Dermis blood vessel endothelial cell (primary cell): ENCODE results near the gene POPDC3. TPM values are rescaled to one million over a fixed set of nuclear protein-coding genes. Genes with fewer than 3 reads are reported as not detected.

Experiments used
- DNase-seq: peaks from one replicate; pipeline ENCODE4 v3.0.0; 2010
- total RNA-seq: library from RNA; depleted of rRNA; stranded (reverse); fragments of >200 nt; gene quantifications from 2 replicates; pipeline ENCODE4 v1.2.3, GENCODE V29; 2014

POPDC3 gene
- total RNA-seq, 1 donor from 2014 or later, result 0.17 TPM

DNA sequence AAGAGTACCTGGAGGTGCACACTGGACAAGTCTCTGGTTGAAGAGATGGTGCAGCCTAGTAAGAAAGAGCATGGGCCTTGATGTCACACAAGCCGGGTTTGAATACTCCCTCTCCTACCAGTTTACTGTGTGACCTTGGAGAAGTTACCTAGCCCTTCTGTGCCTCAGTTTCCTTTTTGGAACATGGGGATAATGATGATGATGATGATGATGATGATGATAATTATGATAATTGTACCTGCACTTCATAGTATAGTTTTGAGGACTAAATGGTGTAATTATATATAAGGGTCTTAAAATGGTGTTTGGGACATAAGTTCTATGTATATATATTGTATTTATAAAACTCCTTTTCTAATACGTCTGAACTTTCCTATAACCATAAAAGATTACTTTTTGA lies 41.7 kb downstream of the POPDC3 start:
- DNase-seq, result no peak

DNA sequence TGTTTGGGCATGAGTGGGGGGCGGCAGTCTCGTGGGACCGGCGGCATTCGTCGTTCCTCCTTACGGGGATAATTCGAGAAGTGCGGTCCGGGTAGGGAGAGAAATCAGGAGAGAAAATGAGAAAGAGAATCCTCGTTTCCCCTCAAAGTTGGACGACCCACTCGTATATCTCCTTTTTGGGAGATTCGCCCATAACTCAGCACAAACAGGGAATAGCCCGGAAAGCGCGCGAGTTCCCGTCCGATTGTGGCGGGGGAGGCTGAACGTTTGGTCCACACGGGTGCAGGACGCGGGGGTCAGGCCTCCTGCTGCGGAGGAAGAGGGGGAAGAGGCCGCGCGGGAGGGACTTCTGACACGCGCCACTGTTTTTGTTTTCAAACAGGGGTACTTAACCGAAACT lies 42.4 kb downstream of the POPDC3 start:
- peak; percentile 8 for DNase-seq

DNA sequence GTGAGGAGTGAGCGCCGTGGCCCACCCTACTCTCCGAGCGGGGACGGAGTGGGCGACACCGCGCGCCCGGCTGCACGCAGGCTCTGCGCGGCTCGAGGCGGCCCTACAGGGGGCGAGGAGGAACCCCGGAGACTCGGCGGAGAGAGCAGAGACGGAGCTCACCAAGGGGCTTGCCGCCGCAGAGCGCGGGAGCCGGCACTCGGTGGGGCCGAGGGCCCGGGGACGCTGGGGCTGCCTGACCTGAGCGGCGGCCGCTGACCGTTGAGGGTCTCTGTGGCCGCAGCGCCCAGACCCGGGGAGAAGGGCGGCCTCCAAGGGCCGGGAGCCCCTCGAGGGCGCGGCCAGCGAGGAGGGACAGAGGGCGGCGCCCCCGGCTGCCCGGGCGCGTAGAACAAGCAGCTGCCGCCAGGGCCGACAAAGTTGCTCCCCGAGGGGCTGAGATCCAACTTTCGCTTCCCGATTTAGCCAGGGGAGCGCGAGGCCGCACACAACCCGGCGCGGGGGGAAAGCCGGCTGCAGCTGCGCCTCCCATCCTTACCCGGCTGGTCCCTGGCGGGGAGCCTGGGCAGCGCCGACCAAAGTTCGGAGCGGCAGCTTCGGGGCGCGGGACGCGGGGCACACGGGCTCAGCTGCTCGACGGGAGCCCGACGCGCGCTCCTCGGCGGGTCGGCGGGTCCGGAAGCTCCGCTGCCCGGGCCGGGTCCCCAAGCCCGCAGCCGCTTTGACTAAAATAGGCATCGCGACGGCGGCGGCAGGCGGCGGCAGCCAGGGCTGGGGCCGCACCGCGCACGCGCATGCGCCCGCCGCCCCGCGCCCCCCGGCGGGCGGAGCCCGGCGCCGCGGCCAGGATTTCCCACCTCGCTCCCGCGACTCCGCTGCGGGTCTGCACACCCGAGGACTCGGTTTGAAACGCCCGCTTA lies 43.1 kb downstream of the POPDC3 start:
- peak; percentile 56 for DNase-seq

DNA sequence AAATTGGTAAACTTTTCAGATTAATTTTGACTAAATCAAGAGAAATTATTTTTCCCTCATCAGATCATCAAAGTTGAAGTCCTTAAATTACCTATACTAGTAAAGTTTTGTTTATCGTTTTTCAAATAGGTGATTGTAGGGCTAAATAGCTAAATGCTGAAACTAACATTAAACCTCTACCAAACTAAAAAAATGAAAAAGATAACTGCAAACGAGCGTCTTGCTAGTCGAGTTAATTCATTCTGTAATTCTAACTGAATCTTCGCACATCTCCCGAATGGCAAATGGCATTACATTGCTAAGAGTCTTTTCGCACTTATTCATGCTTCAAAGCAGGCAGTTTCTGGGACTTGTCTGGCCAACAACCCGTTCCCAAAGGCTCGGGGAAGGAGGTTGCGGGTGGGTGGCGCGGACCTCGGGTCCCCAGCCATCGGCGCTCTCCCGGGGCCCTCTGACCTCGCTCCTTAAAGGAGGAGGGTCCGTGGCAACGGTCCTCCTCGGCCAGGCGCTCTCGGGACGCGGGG lies 43.8 kb downstream of the POPDC3 start:
- DNase-seq, result no peak

DNA sequence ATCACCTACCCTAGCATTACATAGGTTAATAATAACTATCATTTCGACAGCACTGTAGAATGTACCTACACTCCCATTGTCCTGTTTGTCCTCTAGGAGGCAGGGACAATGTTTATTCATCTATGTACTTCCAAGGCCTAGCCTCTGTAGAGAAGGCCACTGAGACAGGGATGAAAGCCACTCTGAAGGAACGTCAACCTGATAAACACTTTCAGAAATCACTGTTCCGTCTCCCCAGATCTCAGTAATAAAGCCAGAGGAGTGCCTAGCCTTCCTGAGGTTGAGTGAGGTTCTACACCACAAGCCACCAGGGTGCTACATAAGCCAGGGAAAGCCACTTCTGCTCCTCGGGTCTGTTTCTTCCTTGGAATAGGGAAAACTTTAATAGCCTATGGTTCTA lies 44.8 kb downstream of the POPDC3 start:
- peak; percentile 17 for DNase-seq

DNA sequence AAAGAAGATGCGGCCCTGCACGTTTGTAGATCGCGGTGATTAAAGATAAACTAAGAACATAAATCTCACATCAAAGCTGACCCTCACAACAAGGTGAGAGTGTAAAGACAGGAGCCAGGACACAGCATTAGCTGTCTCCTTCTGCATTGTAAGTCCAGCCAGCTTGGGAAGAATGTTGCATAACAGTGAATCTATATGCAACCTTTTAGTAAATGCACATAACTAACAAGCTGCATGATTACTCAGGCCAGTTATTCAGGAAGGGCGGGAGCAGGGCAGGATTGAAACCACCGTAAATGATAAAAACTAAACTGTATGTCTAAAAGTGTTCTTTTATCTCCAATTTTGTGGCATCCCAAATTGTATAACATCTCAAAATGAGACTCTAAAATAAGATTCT lies 57.1 kb downstream of the POPDC3 start:
- no peak for DNase-seq

DNA sequence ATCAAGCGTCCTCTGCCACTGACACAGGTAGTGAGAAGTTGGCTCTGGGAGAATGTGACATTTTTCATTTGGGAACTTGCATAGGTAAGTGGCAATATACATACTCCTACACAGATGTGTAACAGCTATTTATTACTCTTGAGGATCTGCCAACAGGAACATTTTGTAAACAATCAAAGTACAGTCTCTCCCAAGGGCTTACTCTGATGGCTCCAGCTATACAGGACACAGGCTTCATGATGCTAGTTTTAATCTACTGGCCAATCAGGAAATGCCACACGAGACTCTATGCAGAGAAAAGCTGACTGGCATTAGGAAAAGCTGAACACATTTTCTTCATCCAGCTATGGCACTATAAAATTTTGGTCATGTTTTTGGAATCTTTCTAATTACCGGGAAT lies 57.8 kb downstream of the POPDC3 start:
- no peak for DNase-seq

DNA sequence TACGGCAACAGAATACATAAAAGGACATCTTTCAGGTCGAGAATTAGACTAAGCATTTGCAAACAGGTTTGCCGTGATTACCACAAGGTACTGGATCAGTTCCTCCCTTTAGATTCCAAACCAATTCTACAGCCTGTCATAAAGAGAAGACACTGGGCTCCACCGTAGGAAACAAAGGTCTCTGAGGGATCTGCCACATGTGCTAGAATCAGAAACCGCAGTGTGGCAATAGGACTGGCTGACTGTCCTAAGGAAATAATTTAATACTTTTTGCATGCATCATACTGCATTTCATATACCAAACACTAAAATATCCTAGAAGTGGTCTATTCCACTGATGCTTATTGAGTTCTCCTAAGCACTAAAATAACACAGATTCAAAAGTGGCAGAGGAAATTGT lies 59.2 kb downstream of the POPDC3 start:
- no peak for DNase-seq

DNA sequence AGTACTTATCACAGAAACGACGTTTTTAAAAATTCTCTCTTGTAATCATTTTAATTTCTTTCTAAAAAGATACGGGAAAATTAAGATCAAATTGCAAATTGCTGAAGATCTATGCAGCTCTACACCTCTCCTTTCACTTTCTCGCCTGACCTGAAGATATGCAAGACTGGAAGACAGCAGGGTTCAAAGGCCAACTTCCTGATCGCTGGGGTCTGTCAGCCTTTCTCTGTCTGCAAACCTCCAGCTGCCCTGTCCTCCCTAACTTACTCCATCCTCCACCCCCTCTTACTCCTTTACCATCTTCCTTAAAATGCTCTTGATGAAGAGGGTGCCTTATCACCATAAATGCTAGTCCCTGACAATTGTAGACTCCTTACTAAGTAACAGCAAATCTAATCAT lies 63.7 kb downstream of the POPDC3 start:
- DNase-seq, result no peak

DNA sequence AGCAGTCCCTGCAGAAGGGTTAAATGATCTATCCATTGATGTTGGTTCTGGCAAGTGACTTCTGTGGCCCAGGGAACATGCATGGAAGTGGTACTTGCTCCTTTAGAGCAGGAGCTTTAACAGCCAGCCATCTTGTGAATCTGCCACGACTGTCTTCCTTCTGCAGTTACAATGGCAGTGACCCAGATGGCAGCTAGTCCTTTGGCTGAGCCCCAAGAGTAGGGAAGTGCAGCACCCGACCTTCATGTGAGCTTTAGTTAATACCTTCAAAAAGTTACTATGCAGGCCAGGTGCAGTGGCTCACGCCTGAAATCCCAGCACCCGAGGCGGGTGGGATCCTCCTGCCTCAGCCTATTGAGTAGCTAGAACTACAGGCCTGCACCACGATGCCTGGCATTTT lies 66.4 kb downstream of the POPDC3 start:
- DNase-seq, result no peak

DNA sequence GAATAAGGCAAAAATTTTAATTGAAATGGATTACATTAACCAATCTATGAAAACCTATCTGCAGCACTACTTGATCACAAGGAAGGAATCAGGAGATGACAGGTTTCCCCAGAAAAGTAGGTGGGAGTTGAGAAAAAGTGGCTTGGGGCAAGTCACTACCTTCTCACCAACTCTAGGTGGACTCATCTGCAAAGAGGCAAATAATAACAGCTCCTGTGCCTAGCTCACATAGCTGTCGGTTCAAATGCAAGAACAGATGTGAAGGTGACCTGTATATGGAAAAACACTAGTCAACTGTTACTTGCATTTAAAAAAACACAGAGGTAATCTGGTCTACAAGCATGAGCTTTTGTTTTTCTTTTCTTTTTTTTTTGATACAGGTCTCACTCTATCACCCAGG lies 67.2 kb downstream of the POPDC3 start:
- no peak for DNase-seq

DNA sequence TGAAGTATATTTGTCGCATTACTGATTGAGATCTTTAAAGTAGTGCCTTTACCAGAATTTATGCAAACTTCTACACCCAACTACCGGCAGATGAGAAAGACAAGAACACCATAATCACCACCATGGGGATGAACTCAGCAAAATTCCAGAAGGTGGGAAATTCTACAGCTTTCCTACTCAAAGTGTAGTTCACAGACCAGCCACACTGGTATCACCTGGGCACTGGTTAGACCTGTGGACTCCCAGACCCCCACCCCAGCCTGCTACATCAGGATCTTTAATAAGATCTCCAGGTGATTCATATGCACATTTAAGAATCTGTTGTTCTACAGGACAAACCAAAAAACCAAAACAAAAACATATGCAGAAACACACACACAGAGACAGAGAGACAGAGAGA lies 67.9 kb downstream of the POPDC3 start:
- no peak for DNase-seq

DNA sequence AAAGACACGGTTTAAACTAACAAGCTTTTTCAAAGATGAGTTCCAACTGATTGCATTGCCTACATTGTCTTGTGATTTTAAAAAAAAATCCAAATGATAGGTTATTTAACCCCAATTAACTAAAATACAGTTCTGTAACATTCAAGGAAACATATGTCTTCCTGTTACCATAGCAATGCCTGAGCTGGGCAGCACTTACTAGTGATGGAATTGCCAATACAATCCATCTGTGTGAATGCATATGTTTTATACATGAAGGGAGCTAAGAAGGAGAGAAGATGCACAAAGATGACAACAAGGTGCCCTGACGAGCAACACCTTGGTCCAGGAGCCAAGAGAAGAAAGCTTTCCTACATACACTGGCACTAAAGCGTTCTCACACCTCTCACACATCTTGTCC lies 68.7 kb downstream of the POPDC3 start:
- DNase-seq, result no peak

DNA sequence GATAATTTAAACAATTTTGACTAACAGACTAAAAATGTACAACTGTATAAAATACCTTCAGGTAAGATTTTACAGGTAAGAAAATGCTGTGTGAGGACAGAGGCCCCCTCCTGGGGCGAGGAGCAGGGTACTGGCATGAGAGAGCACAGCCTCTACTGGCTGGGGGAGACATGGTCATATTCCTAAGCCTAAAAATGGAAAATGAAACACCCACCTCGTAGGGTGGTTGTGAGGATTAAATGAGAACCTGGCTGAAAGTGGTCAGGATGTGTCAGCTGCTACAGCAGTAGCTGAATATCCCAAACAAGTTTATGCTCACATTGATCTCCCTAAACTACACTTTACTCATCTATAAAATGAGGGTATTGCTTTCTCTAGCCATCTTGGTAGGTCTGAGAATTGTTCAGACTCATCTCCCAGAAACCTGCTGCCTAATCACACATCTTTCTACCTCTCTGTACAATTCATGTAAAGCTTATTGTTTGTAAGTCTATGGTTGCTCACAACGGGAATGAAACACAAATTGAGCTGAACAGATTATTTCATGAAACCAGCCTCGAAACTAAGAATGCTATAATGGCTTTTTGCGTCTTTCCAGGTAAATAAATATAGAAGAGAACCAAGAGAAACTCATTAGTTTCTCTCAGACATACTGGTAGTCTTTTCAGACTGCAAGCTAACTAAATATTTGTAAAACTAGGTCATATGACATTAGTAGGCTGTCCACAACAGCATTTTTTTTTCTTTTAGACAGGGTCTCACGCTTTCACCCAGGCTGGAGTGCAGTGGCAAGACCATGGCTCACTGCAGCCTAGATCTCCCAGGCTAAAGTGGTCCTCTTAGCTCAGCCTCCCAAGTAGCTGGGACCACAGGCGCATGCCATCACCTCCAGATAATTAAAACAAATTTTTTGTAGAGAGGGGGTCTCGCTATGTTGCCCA lies 69.6 kb downstream of the POPDC3 start:
- DNase-seq, result no peak

DNA sequence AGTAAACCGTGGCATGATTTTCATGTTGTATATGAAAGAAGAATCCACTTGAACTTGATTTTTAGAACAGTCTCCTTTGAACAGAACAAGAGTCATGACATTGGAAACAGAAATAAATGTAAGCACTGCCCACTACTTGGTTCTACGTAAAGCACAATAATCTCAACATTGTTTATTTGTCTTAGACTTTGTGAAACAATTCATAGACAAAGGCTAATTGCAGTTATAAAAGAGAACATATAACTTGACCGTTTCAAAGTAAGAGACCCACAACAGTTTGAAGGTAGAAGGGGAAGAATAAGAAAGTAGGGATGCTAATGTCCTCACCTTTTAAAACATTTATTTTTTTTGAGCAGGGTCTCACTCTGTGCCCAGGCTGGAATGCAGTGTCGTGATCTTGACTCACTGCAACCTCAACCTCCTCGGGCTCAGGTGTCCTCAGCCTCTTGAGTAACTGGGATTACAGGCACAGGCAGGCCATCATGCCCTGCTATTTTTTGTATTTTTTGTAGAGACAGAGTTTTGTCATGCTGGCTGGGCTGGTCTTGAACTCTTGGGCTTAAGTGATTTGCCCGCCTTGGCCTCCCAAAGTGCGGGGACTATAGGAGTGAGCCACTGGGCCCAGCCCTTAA lies 71.1 kb downstream of the POPDC3 start:
- no peak for DNase-seq

Other genes starting within 250 kb of the POPDC3 start
- not detected in 2 replicates for gene LIN28B, start 222.9 kb downstream of the POPDC3 start, total RNA-seq
- 20.3 and 34.7 TPM in 2 replicates for gene PREP, start 223.1 kb upstream of the POPDC3 start, total RNA-seq